Hippocampal formation (tissue), 2 donors: ENCODE measurements around the gene TSPAN14.
A peak's percentile ranks its signal among the peaks of the same experiment; 100 is the strongest.

ENCODE experiments used
- DNase-seq, 2 donors: peaks; one replicate each; lab custom pipeline; 2025; lab: John Stamatoyannopoulos, UW

The TSPAN14 gene

GRCh38 chr10:80421707-80422536, 32.2 kb upstream of the TSPAN14 start:
- DNase-seq: no peak

- no peak for DNase-seq
Measured at GRCh38 chr10:80425901-80426300, 28.2 kb upstream of the TSPAN14 start.

- DNase-seq: no peak
Measured at GRCh38 chr10:80427541-80427940, 26.6 kb upstream of the TSPAN14 start.

- DNase-seq: no peak
Measured at GRCh38 chr10:80429521-80429973, 24.6 kb upstream of the TSPAN14 start.

GRCh38 chr10:80433134-80433533, 21.0 kb upstream of the TSPAN14 start:
- DNase-seq: no peak

GRCh38 chr10:80436446-80437098, 17.5 kb upstream of the TSPAN14 start:
- no peak for DNase-seq

GRCh38 chr10:80437227-80437626, 16.9 kb upstream of the TSPAN14 start:
- no peak for DNase-seq

GRCh38 chr10:80441831-80442230, 12.3 kb upstream of the TSPAN14 start:
- DNase-seq: no peak

GRCh38 chr10:80442879-80443278, 11.2 kb upstream of the TSPAN14 start:
- no peak for DNase-seq

GRCh38 chr10:80443531-80443974, 10.6 kb upstream of the TSPAN14 start:
- no peak for DNase-seq

- no peak for DNase-seq
Measured at GRCh38 chr10:80444124-80444523, 10.0 kb upstream of the TSPAN14 start.

- peak; percentile 65 to 86 for DNase-seq
Measured at GRCh38 chr10:80444646-80445319, 9.3 kb upstream of the TSPAN14 start.

GRCh38 chr10:80447436-80448190, 6.5 kb upstream of the TSPAN14 start:
- no peak for DNase-seq

GRCh38 chr10:80448209-80448942, 5.7 kb upstream of the TSPAN14 start:
- no peak for DNase-seq

- DNase-seq: no peak
Measured at GRCh38 chr10:80449520-80449919, 4.6 kb upstream of the TSPAN14 start.

GRCh38 chr10:80451132-80451531, 3.0 kb upstream of the TSPAN14 start:
- DNase-seq: no peak

- DNase-seq: no peak
Measured at GRCh38 chr10:80452069-80452468, 2.0 kb upstream of the TSPAN14 start.

- no peak for DNase-seq
Measured at GRCh38 chr10:80452640-80453039, 1.5 kb upstream of the TSPAN14 start.

- DNase-seq: no peak
Measured at GRCh38 chr10:80453056-80453841, 861 bp upstream of the TSPAN14 start.
